K562 (cell line): Measurements from ENCODE around the gene DOK3.

Experiments
- CREBBP ChIP-seq: IDR thresholded peaks from one replicate; pipeline ENCODE4 v1.6.1; 2012; ENCODE audit warnings: low read depth, mild to moderate bottlenecking, control low read depth, inconsistent platforms, low read length
- HDAC8 ChIP-seq: fragments of 450-650 bp; IDR thresholded peaks from 2 replicates; pipeline ENCODE4 v1.6.1; 2016; ENCODE audit warnings: mild to moderate bottlenecking, missing genetic modification characterization, moderate library complexity, missing compliant biosample characterization
- NFIX ChIP-seq: fragments of 250-450 bp; sonication (Bioruptor Pico); IDR thresholded peaks from 2 replicates; pipeline ENCODE4 v1.4.0; 2020; ENCODE audit warnings: low read depth, mild to moderate bottlenecking, moderate library complexity
- RBM14 ChIP-seq: fragments of 200-400 bp; formaldehyde crosslinking; IDR thresholded peaks from 2 replicates; pipeline ENCODE4 v1.6.1; 2018; ENCODE audit warnings: low read depth, mild to moderate bottlenecking, low read length, moderate library complexity, borderline replicate concordance; ENCODE audit not compliant: insufficient read depth
- SIX5 ChIP-seq, 2 experiments: IDR thresholded peaks; 2 replicates each; pipeline ENCODE4 v1.6.1; 2011; ENCODE audit warnings: low read length in 2 of 2, borderline replicate concordance in 1 of 2, low read depth in 1 of 2, mild to moderate bottlenecking in 1 of 2, moderate library complexity in 1 of 2; ENCODE audit not compliant: insufficient read depth in 1 of 2
- ZFP36 ChIP-seq: fragments of 150-350 bp; IDR thresholded peaks from 2 replicates; pipeline ENCODE4 v1.6.1; 2018; ENCODE audit warnings: low read length, low read depth; ENCODE audit not compliant: partially characterized antibody

- no peak for TF ChIP-seq SIX5 (IDR thresholded peaks at IDR 0.05; ENCODE audit: borderline replicate concordance in 1 of 2, insufficient read depth in 1 of 2, low read depth in 1 of 2, low read length in 2 of 2)
- no peak for TF ChIP-seq ZFP36
- no peak for TF ChIP-seq NFIX
- no peak for TF ChIP-seq CREBBP
- no peak for TF ChIP-seq HDAC8
- TF ChIP-seq RBM14 = no peak
Measured at GRCh38 chr5:177472460-177473442, 36.9 kb downstream of the DOK3 start.
